HUES6 (cell line): ENCODE results near the gene ACTL10.

ENCODE experiments used
- H3K27ac ChIP-seq: 2 replicates; pipeline ENCODE4 v1.7.0; 2013; ENCODE audit warnings: low read depth, mild to moderate bottlenecking, low read length, inconsistent platforms
- H3K27me3 ChIP-seq: 2 replicates; pipeline ENCODE4 v1.6.1; 2013; ENCODE audit warnings: low read length; ENCODE audit not compliant: control insufficient read depth, insufficient read depth
- H3K36me3 ChIP-seq: 2 replicates; pipeline ENCODE4 v1.6.1; 2013; ENCODE audit warnings: low read length; ENCODE audit not compliant: control insufficient read depth, insufficient read depth
- H3K4me1 ChIP-seq: 2 replicates; pipeline ENCODE4 v1.6.1; 2013; ENCODE audit warnings: low read length; ENCODE audit not compliant: control insufficient read depth, insufficient read depth
- H3K4me3 ChIP-seq: 2 replicates; pipeline ENCODE4 v1.5.1; 2013; ENCODE audit warnings: low read depth, low read length
- H3K9ac ChIP-seq: one replicate; pipeline ENCODE4 v1.6.1; 2013; ENCODE audit warnings: mild to moderate bottlenecking, low read length
- H3K9me3 ChIP-seq: 2 replicates; pipeline ENCODE4 v1.6.1; 2013; ENCODE audit warnings: low read depth, low read length; ENCODE audit not compliant: control insufficient read depth, insufficient read depth

The ACTL10 gene

DNA sequence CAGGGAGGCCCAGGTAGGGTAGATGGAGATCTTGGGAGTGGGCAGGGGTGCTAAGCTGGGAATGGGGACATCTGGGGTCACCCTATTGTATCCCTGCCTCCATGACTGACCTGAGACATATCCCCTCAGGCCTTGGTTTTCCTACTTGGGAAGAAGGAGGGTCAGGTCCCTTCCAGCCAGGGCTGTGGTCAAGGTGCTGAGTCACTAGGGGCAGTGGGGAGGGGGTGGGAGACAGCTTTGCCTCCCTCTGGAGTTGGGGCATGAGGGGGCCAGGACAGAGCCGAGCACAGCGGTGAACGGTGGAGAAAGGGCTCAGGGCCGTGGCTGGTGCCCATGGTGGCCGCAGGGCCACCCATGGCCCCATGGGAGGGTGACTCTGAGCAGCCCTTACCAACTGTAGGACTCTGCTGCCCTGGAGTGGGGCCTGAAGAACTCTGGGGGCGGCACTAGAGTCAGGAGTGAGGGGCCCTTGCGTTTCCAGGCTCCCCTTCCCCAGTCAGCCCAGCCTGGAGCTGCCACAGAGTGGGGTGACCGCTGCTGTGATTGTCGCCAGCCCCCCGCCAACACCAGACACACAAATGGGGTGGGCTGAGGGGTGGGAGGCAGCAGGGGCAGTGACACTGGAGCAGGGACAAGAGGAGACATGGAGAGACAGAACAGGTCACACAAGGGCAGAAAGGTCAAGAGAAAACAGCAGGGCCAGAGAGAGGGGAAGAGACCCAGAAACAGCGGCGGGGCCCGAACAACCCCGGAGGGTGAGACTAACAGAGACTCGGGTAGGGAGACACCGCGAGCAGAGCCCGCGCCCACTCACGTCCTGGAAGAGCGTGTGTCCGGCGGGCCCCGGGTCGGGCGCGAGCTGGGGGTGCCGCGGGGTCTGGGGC, 6.9 kb downstream of the ACTL10 start:
- H3K4me3 ChIP-seq: peak overlapping the region; percentile 78
- H3K9ac ChIP-seq: peak overlapping the region; percentile 81
- H3K9me3 ChIP-seq: no peaks in the 10 kb centered on the region
- no peaks in the 10 kb centered on the region for H3K27me3 ChIP-seq
- peak overlapping the region; percentile 59; the same call in 1 of the 2 replicates for H3K27ac ChIP-seq
- H3K36me3 ChIP-seq: peaks cover 57% of the 10 kb centered on the region
- peaks cover 28% of the 10 kb centered on the region for H3K4me1 ChIP-seq

DNA sequence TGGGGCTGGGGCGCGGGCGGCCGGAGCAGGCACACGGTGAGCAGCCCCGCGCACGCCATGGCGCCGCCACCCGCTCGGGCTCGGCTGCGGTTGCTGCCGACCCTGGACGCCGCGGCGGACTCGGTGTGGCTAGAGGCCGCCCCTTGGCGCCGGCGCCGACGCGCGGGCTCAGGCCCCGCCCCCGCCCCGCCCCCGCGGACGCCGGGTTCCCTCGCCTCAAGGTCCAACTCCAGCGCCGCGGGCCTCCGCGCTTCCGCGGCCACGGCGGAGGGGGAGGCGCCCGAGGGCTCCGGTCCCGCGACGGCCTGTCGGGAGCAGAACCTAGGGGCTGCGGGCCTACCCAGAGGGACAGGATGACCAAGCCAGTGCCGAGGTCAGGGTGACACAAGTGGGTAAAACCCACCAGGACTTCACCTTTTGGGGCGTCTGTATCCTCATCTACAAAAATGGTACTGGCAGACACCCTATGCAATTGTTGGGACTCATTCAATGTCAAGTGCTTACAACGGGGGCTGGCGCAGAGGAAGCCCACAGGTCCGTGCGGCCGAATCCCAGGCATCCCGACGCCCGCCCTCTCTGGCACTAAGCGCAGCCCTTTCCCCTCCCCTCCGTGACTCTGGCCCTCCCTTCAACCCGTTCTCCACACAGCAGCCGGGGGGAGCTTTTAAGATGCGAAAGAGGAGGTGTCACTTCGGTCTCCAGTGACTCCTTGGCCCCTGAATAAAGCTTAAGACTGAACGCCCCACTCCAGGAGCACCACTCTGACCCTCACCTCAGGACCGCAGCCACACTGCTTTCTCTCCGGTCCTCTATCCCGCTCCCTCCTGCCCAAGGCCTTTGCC, 7.8 kb downstream of the ACTL10 start, which contains the start of gene NECAB3:
TSS of gene NECAB3 (minus strand) at position 135 of the 842 bp plus-strand sequence. CDS start at position 59, 76 bp downstream.
- peak within 1 kb of the TSS; percentile 81 for H3K9ac ChIP-seq
- peak within 1 kb of the TSS; percentile 59; the same call in 1 of the 2 replicates for H3K27ac ChIP-seq
- no peaks in the 10 kb centered on the region for H3K27me3 ChIP-seq
- peak within 1 kb of the TSS; percentile 78 for H3K4me3 ChIP-seq
- H3K9me3 ChIP-seq: no peaks in the 10 kb centered on the region
- H3K36me3 ChIP-seq: peaks cover 58% of the 10 kb centered on the region
- peaks cover 28% of the 10 kb centered on the region for H3K4me1 ChIP-seq

DNA sequence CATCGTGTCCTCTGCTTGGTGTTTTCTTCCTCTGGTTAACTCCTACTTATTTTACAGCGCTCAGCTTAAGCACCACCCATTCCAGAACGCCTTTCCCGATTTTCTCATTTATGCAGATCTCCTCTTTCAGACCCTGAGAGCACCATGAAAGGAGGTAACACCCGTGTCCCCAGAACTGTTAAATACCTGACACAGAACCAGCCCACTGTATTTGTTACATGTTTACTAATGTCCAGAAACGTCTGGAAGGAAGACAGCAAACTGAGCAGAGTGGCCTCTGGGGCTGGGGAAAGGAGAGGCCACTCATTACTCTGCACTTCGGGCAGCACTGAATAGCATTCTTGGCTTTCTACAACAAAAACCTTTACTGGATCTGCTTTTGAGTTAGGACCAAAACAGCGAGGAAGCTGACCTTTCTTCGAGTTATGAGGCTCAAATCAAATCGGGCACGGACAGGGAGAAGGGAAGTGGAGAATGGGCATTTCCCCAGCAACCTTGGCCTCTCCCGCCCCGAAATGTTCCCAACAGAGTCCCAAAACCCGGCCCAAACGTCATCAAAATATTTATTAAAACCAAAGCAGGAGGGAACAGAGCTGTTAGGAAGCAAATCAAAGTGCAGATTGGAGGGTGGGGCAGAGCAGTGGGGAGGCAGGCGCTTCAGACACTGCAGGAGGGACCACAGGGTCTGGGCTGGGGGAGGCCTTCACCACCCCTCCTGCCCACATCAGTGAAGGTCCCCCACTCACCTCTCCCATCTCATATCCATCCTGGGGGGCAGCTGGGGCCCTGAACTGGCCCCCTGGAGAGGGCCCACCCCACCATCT, 8.6 kb downstream of the ACTL10 start:
- H3K4me1 ChIP-seq: peaks cover 28% of the 10 kb centered on the region
- H3K27me3 ChIP-seq: no peaks in the 10 kb centered on the region
- no peaks in the 10 kb centered on the region for H3K9me3 ChIP-seq
- H3K4me3 ChIP-seq: peak overlapping the region; percentile 78
- H3K36me3 ChIP-seq: peaks cover 62% of the 10 kb centered on the region
- peak overlapping the region; percentile 57 for H3K9ac ChIP-seq
- no peak overlapping the region for H3K27ac ChIP-seq

DNA sequence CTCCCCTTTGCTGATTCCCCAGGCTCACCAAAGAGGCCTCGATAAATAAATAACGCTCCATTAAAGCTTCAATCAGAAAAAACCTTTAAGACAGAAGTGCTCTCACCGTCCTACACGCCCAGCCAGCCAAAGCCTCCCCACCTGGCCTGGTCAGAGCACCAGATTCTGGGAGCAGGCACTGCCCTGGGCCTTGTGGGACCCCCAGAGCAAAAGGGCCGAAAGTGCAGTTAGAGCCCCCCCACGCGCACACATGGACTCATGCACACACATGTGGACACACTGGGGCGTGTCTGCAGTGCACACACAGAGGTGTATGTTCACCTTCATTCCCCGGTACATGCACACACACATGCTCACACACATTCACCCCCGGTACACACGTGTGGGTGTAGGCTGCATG, 9.4 kb downstream of the ACTL10 start:
- H3K36me3 ChIP-seq: peaks cover 59% of the 10 kb centered on the region
- no peak overlapping the region for H3K27ac ChIP-seq
- no peak overlapping the region for H3K9ac ChIP-seq
- H3K27me3 ChIP-seq: no peaks in the 10 kb centered on the region
- H3K4me3 ChIP-seq: no peak overlapping the region
- peaks cover 28% of the 10 kb centered on the region for H3K4me1 ChIP-seq
- H3K9me3 ChIP-seq: no peaks in the 10 kb centered on the region

DNA sequence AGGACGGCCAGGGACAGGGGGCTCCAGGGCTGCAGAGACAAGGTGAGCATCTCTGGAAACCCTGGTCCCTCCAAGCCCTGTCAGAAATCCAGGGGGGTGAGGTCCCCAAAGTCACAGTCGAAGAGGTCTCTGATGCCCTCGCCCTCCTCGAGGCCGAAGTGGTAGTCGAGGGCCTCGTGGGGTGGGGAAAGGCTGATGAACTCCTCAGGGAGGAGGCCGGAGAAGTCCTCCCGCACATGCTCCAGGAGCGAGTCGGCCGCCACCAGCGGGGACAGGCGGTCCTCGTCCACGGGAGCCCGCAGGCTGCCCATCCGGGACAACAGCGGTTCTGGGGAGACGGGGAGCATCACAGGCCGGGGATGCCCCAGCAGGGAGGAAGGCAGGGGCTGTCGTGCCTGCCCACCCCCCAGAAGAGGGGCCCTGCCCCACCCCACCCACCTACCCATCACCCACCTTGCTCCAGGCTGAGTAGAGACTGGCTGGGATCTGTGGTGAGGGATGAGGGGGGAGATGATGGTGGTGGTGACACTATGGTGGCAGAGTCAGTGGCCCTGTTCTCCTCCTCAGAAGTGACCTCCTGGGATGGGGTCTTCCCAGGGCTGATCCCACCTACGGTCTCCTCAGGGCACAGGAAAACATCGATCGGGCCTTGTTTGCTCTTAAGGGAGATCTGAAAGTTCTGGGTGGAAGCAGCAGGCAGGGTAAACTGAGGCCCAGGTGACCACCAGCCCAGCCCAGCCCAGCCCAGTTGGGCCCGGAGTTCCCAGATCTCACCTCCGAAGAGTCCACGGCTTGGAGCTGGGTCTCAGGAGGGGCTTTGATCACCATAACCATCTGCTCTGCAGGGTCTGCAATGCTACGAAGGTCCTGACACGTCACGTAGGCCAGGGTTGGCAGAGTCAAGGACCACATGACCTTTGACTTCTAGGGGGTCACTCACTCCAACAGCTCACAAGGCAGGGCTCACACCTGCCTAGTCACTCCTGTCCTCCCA, 10.2 kb downstream of the ACTL10 start:
- H3K4me3 ChIP-seq: no peak overlapping the region
- H3K9ac ChIP-seq: no peak overlapping the region
- H3K4me1 ChIP-seq: peaks cover 28% of the 10 kb centered on the region
- no peaks in the 10 kb centered on the region for H3K9me3 ChIP-seq
- H3K27ac ChIP-seq: no peak overlapping the region
- no peaks in the 10 kb centered on the region for H3K27me3 ChIP-seq
- peaks cover 50% of the 10 kb centered on the region for H3K36me3 ChIP-seq

DNA sequence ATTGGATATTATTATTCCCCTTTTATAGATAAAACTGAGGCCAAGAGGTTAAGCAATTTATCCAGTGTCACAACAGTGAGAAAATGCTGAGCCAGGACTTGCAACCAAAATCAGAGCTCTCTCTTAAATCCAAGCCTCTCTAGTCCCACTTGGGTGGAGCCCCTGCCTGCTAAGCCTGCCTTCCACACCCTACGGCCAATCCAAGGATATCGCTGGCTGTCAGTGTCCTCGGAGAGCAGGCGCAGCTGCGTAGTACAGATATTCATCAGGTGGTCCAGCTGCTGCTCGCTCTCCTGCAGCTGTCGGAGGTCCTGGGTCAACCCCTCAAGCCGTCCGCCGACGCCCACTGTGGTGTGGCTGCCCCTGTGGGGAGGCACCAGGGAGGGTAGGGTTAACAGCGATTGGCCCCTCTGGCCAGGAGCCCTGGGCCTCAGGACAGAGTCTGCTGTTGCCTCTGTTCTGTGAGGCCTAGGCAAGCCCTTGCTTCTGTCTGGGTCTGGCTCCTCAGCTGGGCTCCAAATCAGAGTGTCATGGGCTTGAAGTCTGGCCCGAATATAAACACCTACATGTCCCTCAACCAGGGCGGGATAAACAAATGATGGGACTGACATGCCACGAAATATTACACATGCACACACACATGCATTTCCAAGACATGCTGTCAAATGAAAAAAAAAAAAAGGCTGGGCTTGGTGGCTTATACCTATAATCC, 11.4 kb downstream of the ACTL10 start:
- H3K27ac ChIP-seq: no peak overlapping the region
- H3K9me3 ChIP-seq: no peaks in the 10 kb centered on the region
- H3K4me1 ChIP-seq: peaks cover 19% of the 10 kb centered on the region; the same call in 1 of the 2 replicates
- no peaks in the 10 kb centered on the region for H3K27me3 ChIP-seq
- peaks cover 50% of the 10 kb centered on the region for H3K36me3 ChIP-seq
- no peak overlapping the region for H3K4me3 ChIP-seq
- H3K9ac ChIP-seq: no peak overlapping the region

DNA sequence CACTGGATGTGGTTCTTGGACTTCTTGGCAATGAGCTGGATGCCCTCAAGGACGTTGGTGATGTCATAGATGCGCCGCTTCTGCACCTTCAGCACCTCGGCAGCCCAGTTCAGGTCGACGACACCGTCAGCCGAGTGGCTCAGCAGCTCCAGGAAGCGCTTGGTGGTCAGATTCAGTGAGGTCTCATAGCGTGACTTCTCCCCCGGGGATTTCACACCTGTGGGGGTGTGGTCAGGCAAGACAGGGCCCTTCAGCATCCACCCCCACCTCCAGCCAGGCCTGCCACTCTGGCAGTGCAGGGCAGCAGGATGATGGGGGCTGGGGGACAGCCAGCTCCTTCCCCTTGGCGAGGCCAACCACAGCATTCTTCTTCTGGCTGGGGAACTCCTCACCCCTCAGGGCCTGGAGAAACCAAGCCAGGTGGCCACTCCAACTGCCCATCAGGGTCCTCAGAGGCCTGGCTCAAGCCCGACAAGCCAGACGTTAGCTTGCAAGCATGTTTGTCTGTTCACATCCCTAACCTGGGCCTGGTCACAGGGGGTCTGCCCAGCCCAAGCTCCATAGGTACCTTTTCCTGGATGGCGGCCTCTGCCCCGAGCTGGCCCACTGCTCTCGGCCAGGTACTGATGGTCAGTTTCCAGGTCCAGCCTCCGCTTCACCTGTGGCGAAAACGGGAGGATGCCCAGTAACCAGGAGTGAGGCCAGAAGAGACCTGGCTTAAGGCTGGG, 13.2 kb downstream of the ACTL10 start:
- Histone ChIP-seq H3K27ac (no peak overlapping the region), H3K4me3 (no peak overlapping the region), H3K9me3 (no peaks in the 10 kb centered on the region), H3K27me3 (no peaks in the 10 kb centered on the region), H3K36me3 (peaks cover 50% of the 10 kb centered on the region), H3K4me1 (peaks cover 18% of the 10 kb centered on the region; the same call in 1 of the 2 replicates), H3K9ac (no peak overlapping the region)

- peaks cover 16% of the 10 kb centered on the region; the same call in 1 of the 2 replicates for H3K4me1 ChIP-seq
- H3K4me3 ChIP-seq: no peak overlapping the region
- H3K27me3 ChIP-seq: no peaks in the 10 kb centered on the region
- no peak overlapping the region for H3K27ac ChIP-seq
- H3K9me3 ChIP-seq: no peaks in the 10 kb centered on the region
- H3K9ac ChIP-seq: no peak overlapping the region
- H3K36me3 ChIP-seq: peaks cover 49% of the 10 kb centered on the region
Observed at GRCh38 chr20:33680686-33681085, 13.9 kb downstream of the ACTL10 start.

- no peaks in the 10 kb centered on the region for H3K9me3 ChIP-seq
- H3K4me1 ChIP-seq: peaks cover 14% of the 10 kb centered on the region; the same call in 1 of the 2 replicates
- no peaks in the 10 kb centered on the region for H3K27me3 ChIP-seq
- no peak overlapping the region for H3K27ac ChIP-seq
- peaks cover 43% of the 10 kb centered on the region for H3K36me3 ChIP-seq
- no peak overlapping the region for H3K9ac ChIP-seq
- no peak overlapping the region for H3K4me3 ChIP-seq
Observed at GRCh38 chr20:33681288-33681687, 14.5 kb downstream of the ACTL10 start.
